Measurements from ENCODE around the gene DCAF5.

GRCh38 chr14:69027242-69027913 lies 125.5 kb downstream of the DCAF5 start:
- no peak for TF ChIP-seq POLR2AphosphoS5 (IDR thresholded peaks at IDR 0.05)
- no peak for TF ChIP-seq CTCF (IDR thresholded peaks at IDR 0.05)

All from transverse colon (tissue), 4 donors.